ENCODE measurements around the gene BRD3.

DNA sequence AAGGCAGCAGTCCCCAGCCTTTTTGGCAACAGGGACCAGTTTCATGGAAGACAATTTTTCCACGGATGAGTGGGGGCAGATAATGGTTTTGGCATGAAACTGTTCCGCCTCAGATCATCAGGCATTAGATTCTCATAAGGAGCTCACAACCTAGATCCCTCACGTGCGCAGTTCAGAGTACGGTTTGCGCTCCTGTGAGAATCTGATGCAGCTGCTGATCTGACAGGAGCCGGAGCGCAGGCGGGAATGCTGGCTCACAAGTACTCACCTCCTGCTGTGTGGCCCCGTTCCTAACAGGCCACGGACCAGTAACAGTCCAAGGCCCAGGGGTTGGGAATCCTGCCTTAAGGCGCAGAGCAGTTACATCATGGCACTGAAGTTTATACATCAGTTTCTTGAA is 3.3 kb upstream of the BRD3 start:
- TF ChIP-seq, protein P1, sequence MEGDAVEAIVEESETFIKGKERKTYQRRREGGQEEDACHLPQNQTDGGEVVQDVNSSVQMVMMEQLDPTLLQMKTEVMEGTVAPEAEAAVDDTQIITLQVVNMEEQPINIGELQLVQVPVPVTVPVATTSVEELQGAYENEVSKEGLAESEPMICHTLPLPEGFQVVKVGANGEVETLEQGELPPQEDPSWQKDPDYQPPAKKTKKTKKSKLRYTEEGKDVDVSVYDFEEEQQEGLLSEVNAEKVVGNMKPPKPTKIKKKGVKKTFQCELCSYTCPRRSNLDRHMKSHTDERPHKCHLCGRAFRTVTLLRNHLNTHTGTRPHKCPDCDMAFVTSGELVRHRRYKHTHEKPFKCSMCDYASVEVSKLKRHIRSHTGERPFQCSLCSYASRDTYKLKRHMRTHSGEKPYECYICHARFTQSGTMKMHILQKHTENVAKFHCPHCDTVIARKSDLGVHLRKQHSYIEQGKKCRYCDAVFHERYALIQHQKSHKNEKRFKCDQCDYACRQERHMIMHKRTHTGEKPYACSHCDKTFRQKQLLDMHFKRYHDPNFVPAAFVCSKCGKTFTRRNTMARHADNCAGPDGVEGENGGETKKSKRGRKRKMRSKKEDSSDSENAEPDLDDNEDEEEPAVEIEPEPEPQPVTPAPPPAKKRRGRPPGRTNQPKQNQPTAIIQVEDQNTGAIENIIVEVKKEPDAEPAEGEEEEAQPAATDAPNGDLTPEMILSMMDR (IDR thresholded peaks at IDR 0.05), result no peak
- no peak for TF ChIP-seq POLR2A (IDR thresholded peaks at IDR 0.05)
- no peak for TF ChIP-seq POLR2AphosphoS5 (IDR thresholded peaks at IDR 0.05)
